ENCODE measurements around the gene SLCO3A1. TPM values are rescaled to one million over a fixed set of nuclear protein-coding genes. Genes with fewer than 3 reads are reported as not detected.

Gene SLCO3A1
- total and polyA plus RNA-seq, 4 donors: 9.6 to 60.7 (median 34.4) TPM

DNA sequence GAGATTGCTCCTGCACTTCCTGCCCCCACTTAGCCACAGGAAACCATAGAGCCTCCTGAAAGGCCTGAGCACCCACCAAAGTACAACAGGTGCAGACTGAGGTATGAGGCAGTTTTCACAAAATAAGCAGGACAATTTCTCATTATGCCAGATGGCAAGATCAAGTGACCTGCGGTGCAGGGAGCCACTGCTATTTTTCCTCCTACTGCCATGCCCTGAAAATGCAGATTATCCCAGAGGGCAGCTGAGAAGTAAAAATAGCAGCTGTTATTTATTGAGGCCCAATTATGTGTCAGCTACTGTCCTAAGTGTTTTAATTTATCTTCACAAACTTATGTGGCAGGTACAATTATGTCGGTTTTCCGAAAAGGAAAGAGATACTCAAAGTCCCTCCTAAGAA, 330.6 kb downstream of the SLCO3A1 start:
- Histone ChIP-seq H3K27me3 (ENCODE audit: control insufficient read depth in 1 of 2, insufficient read depth in 2 of 2, low read length in 1 of 2) (peaks cover 0 to 2% of the 10 kb centered on the region in 2 donors), H3K4me3 (ENCODE audit: low read length in 2 of 2) (no peak overlapping the region), H3K9me3 (ENCODE audit: control insufficient read depth, low read length) (peaks cover 3% of the 10 kb centered on the region), H3K36me3 (ENCODE audit: control insufficient read depth in 1 of 2, insufficient read depth in 2 of 2, low read length in 1 of 2) (no peaks in the 10 kb centered on the region), H3K4me1 (ENCODE audit: control insufficient read depth in 1 of 2, insufficient read depth in 2 of 2, low read length in 2 of 2) (no peaks in the 10 kb centered on the region), H3K27ac (ENCODE audit: low read depth in 1 of 2, low read length in 2 of 2) (no peak overlapping the region)
- intact Hi-C loops (cut with DNase I): no loop called here
- ATAC-seq (ENCODE audit: low FRiP score): no peak
- 87 to 92% methylated on average over 3 of the region's 3 CpGs for WGBS, 2 donors
- no peak for DNase-seq

DNA sequence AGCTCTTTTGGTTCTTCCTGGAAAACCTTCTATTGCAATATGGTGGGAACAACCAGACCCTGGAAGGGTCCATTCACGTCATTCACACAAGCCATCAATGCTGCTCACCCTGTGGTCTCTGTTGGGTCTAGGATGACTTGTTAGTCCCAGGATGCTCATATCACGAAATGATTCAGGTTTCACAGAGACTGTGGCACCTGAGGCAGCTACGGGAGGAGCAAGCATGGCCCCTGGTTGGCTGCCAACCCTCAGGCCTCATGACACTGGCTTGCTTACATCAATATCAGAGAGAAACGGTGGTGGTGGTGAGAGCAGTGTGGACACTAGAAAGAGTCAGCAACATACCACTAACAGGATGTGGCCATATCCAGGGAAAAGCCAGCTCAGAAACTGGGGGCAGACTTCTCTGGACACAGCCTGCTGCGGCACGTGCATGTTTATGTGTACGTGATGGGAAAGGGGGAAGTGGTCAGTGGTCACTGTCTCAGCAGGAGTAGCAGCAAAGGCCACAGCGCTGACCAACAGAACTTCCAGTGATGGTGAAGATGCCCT, 331.2 kb downstream of the SLCO3A1 start:
- intact Hi-C loops (cut with DNase I): no loop called here
- H3K4me1 ChIP-seq (ENCODE audit: control insufficient read depth in 1 of 2, insufficient read depth in 2 of 2, low read length in 2 of 2): no peaks in the 10 kb centered on the region
- WGBS, 2 donors: 86 to 87% methylated on average over 8 of the region's 8 CpGs
- H3K9me3 ChIP-seq (ENCODE audit: control insufficient read depth, low read length): peaks cover 3% of the 10 kb centered on the region
- no peak overlapping the region for H3K27ac ChIP-seq (ENCODE audit: low read depth in 1 of 2, low read length in 2 of 2)
- peaks cover 0 to 2% of the 10 kb centered on the region in 2 donors for H3K27me3 ChIP-seq (ENCODE audit: control insufficient read depth in 1 of 2, insufficient read depth in 2 of 2, low read length in 1 of 2)
- H3K4me3 ChIP-seq (ENCODE audit: low read length in 2 of 2): no peak overlapping the region
- H3K36me3 ChIP-seq (ENCODE audit: control insufficient read depth in 1 of 2, insufficient read depth in 2 of 2, low read length in 1 of 2): no peaks in the 10 kb centered on the region
- ATAC-seq (ENCODE audit: low FRiP score): no peak
- DNase-seq: no peak

DNA sequence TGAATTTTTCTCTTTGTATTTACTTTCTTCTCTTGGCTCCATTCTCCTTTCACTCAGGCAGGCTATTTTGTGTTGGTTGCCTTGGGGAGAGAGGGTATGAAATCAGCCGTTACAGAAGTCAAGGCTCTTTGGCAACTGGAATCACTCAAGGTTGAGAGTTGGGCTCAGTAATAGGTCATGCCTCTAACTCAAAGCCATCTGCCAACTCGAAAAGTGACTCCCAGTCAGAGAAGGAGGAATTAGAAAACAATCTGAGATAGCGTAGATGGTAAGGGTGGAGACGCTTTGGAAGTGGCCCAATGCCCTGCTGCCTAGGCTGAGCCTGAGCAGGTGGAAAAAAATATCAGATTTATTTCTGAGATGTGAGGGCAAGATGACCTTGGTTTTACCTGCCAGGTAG, 334.5 kb downstream of the SLCO3A1 start:
- DNase-seq (no peak), ATAC-seq (ENCODE audit: low FRiP score) (no peak)
- H3K36me3 ChIP-seq (ENCODE audit: control insufficient read depth in 1 of 2, insufficient read depth in 2 of 2, low read length in 1 of 2): no peaks in the 10 kb centered on the region
- H3K9me3 ChIP-seq (ENCODE audit: control insufficient read depth, low read length): peaks cover 3% of the 10 kb centered on the region
- H3K4me3 ChIP-seq (ENCODE audit: low read length in 2 of 2): no peak overlapping the region
- no peak overlapping the region for H3K27ac ChIP-seq (ENCODE audit: low read depth in 1 of 2, low read length in 2 of 2)
- 47 to 62% methylated on average over 4 of the region's 4 CpGs for WGBS, 2 donors
- H3K4me1 ChIP-seq (ENCODE audit: control insufficient read depth in 1 of 2, insufficient read depth in 2 of 2, low read length in 2 of 2): no peaks in the 10 kb centered on the region
- peaks cover 0 to 2% of the 10 kb centered on the region in 2 donors for H3K27me3 ChIP-seq (ENCODE audit: control insufficient read depth in 1 of 2, insufficient read depth in 2 of 2, low read length in 1 of 2)
- intact Hi-C loops (cut with DNase I): no loop called here

DNA sequence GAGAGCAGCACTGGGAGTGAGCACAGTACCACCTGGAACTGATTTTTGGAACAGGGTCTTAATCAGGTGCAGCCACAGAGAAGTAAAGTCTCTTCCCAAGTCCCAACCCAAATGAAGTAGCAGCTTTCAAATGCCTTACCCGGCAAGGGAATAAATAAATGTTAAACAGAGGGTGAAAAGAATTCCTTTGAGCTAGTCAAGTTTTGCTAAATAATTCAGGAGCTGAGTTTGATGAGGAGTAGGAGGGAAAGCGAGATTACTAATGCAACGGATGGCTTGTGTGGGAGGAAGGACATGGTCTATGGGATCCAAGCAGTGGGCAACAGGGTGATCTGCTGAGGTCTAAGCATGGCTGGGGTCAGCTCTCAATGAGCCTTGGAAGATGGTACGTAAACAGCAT, 335.7 kb downstream of the SLCO3A1 start:
- intact Hi-C loops (cut with DNase I): no loop called here
- Histone ChIP-seq H3K27ac (ENCODE audit: low read depth in 1 of 2, low read length in 2 of 2) (no peak overlapping the region), H3K9me3 (ENCODE audit: control insufficient read depth, low read length) (peaks cover 3% of the 10 kb centered on the region), H3K27me3 (ENCODE audit: control insufficient read depth in 1 of 2, insufficient read depth in 2 of 2, low read length in 1 of 2) (peaks cover 0 to 2% of the 10 kb centered on the region in 2 donors), H3K36me3 (ENCODE audit: control insufficient read depth in 1 of 2, insufficient read depth in 2 of 2, low read length in 1 of 2) (no peaks in the 10 kb centered on the region), H3K4me3 (ENCODE audit: low read length in 2 of 2) (no peak overlapping the region), H3K4me1 (ENCODE audit: control insufficient read depth in 1 of 2, insufficient read depth in 2 of 2, low read length in 2 of 2) (no peaks in the 10 kb centered on the region)
- ATAC-seq (ENCODE audit: low FRiP score): no peak
- DNase-seq: no peak
- 90 to 91% methylated on average over 4 of the region's 4 CpGs for WGBS, 2 donors

DNA sequence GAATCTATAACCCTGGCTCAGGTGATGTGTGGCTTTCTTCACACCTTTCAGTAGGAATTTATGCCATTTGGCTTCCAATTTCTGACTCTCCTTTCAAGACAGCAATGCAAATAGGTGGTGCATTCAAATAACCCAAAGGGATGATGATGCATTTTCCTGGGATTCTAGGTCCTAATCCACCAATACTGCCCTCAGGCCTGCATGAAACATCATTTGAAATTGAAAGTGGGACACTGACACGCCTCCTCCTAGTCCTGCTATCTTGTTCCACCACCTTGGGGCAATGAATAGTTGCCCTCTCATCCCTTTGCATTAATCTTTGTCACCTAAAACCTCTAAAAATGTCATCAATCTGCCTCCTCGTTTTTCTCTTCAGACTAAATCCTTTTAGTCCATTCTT, 341.7 kb downstream of the SLCO3A1 start:
- no peaks in the 10 kb centered on the region for H3K27me3 ChIP-seq (ENCODE audit: control insufficient read depth in 1 of 2, insufficient read depth in 2 of 2, low read length in 1 of 2)
- H3K9me3 ChIP-seq (ENCODE audit: control insufficient read depth, low read length): peaks cover 3% of the 10 kb centered on the region
- no peak for DNase-seq
- no peak overlapping the region for H3K27ac ChIP-seq (ENCODE audit: low read depth in 1 of 2, low read length in 2 of 2)
- intact Hi-C loops (cut with DNase I): no loop called here
- no peak for ATAC-seq (ENCODE audit: low FRiP score)
- H3K4me3 ChIP-seq (ENCODE audit: low read length in 2 of 2): no peak overlapping the region
- WGBS, 2 donors: 42 to 64% methylated on average over 2 of the region's 2 CpGs
- no peaks in the 10 kb centered on the region for H3K36me3 ChIP-seq (ENCODE audit: control insufficient read depth in 1 of 2, insufficient read depth in 2 of 2, low read length in 1 of 2)
- no peaks in the 10 kb centered on the region for H3K4me1 ChIP-seq (ENCODE audit: control insufficient read depth in 1 of 2, insufficient read depth in 2 of 2, low read length in 2 of 2)

DNA sequence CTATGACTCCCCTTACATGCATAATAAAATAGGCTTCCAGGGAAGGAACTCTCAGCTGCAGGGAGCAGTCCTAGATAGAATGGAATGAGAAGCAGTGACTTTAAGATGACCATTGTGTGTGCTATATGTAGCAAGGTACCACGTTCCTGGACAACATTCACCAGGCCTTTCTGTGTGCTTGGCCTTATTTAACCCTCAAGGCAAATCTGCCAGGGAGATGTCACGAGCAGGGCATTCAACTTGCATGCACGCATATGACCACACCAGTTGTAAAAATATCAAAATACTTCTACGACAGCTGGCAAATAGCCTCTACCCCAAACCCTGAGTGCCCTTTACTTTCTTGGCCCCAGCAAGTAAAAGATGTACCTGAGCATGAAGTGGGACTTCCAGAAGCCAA, 342.8 kb downstream of the SLCO3A1 start:
- H3K4me1 ChIP-seq (ENCODE audit: control insufficient read depth in 1 of 2, insufficient read depth in 2 of 2, low read length in 2 of 2): no peaks in the 10 kb centered on the region
- WGBS, 2 donors: 60 to 62% methylated on average over 4 of the region's 4 CpGs
- H3K27me3 ChIP-seq (ENCODE audit: control insufficient read depth in 1 of 2, insufficient read depth in 2 of 2, low read length in 1 of 2): no peaks in the 10 kb centered on the region
- no peak overlapping the region for H3K27ac ChIP-seq (ENCODE audit: low read depth in 1 of 2, low read length in 2 of 2)
- intact Hi-C loops (cut with DNase I): no loop called here
- ATAC-seq (ENCODE audit: low FRiP score): no peak
- no peak overlapping the region for H3K4me3 ChIP-seq (ENCODE audit: low read length in 2 of 2)
- DNase-seq: no peak
- H3K9me3 ChIP-seq (ENCODE audit: control insufficient read depth, low read length): peaks cover 3% of the 10 kb centered on the region
- H3K36me3 ChIP-seq (ENCODE audit: control insufficient read depth in 1 of 2, insufficient read depth in 2 of 2, low read length in 1 of 2): no peaks in the 10 kb centered on the region

DNA sequence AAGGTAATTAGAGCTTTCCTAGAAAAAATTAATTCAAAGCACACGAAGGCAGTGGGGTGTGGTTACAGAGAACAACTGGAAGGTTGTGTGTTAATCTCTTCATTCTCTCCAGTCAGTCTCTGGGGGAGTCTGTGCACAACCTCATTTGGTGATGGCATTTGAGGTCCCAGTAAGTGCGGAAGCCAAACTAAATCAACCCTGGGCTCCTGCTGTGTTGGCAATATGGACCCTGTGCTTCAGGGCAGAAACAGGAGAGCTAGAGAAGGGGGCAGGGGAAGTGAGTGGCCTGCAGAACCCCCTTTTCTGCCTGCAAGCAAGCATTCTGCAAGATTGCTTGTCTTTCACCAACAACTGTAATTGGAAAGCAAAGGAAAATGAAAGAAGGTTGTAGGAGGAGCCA, 344.2 kb downstream of the SLCO3A1 start:
- intact Hi-C loops (cut with DNase I): no loop called here
- no peak for DNase-seq
- Histone ChIP-seq H3K4me3 (ENCODE audit: low read length in 2 of 2) (no peak overlapping the region), H3K27ac (ENCODE audit: low read depth in 1 of 2, low read length in 2 of 2) (no peak overlapping the region), H3K9me3 (ENCODE audit: control insufficient read depth, low read length) (peaks cover 3% of the 10 kb centered on the region), H3K27me3 (ENCODE audit: control insufficient read depth in 1 of 2, insufficient read depth in 2 of 2, low read length in 1 of 2) (no peaks in the 10 kb centered on the region), H3K36me3 (ENCODE audit: control insufficient read depth in 1 of 2, insufficient read depth in 2 of 2, low read length in 1 of 2) (no peaks in the 10 kb centered on the region), H3K4me1 (ENCODE audit: control insufficient read depth in 1 of 2, insufficient read depth in 2 of 2, low read length in 2 of 2) (no peaks in the 10 kb centered on the region)
- WGBS, 2 donors: 50 to 57% methylated on average over 2 of the region's 2 CpGs
- ATAC-seq (ENCODE audit: low FRiP score): no peak

DNA sequence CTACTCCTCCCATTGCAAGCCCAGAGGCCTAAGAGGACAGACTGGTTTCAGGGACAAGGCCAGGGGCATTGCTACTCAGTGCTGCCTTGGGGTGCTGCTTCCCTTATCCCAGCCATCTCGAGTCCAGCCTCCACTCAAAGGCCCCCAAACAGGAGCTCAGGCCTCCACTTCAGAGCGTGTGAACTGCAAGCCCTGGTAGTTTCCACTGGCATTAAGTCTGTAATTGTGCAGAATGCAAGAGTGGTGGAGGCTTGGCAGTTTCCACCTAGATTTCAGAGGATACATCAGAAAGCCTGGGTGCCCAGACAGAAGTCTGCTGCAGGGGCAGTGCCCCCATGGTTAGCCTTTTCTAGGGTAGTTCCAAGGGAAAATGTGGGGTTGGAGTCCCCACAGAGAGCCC, 347.4 kb downstream of the SLCO3A1 start:
- ATAC-seq (ENCODE audit: low FRiP score): peak; percentile 22
- Histone ChIP-seq H3K9me3 (ENCODE audit: control insufficient read depth, low read length) (no peaks in the 10 kb centered on the region), H3K4me1 (ENCODE audit: control insufficient read depth in 1 of 2, insufficient read depth in 2 of 2, low read length in 2 of 2) (no peaks in the 10 kb centered on the region), H3K36me3 (ENCODE audit: control insufficient read depth in 1 of 2, insufficient read depth in 2 of 2, low read length in 1 of 2) (no peaks in the 10 kb centered on the region), H3K27me3 (ENCODE audit: control insufficient read depth in 1 of 2, insufficient read depth in 2 of 2, low read length in 1 of 2) (no peaks in the 10 kb centered on the region), H3K27ac (ENCODE audit: low read depth in 1 of 2, low read length in 2 of 2) (no peak overlapping the region), H3K4me3 (ENCODE audit: low read length in 2 of 2) (no peak overlapping the region)
- intact Hi-C loops (cut with DNase I): no loop called here
- 40 to 76% methylated on average over 2 of the region's 2 CpGs for WGBS, 2 donors
- no peak for DNase-seq

DNA sequence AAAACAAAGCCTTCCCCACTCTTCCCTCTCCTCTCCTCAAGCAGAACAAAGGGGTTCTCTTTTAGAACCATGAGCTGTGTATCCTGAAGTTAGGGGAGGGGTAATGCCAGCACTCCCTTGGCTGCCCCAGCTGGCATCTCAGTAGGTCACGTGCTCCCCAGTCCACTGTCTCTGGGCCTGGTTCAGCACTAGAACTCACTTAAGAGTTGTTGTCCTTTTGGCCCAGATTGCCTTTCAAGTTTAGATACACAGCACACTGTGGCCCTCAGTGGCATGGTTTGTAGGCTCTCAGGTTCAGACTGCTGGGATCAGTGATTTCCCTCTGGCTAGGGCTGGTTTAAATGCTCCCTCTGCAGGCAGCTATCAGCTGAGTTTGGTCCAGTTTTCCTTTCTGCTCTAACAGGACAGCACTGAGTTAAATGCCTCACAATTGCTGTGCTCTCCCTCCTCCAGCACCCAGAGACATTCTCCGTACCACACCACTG, 351.8 kb downstream of the SLCO3A1 start:
- no peaks in the 10 kb centered on the region for H3K36me3 ChIP-seq (ENCODE audit: control insufficient read depth in 1 of 2, insufficient read depth in 2 of 2, low read length in 1 of 2)
- no peaks in the 10 kb centered on the region for H3K27me3 ChIP-seq (ENCODE audit: control insufficient read depth in 1 of 2, insufficient read depth in 2 of 2, low read length in 1 of 2)
- DNase-seq: no peak
- WGBS, 2 donors: 38 to 50% methylated on average over 2 of the region's 2 CpGs
- intact Hi-C loops (cut with DNase I): no loop called here
- H3K4me1 ChIP-seq (ENCODE audit: control insufficient read depth in 1 of 2, insufficient read depth in 2 of 2, low read length in 2 of 2): no peaks in the 10 kb centered on the region
- H3K9me3 ChIP-seq (ENCODE audit: control insufficient read depth, low read length): no peaks in the 10 kb centered on the region
- H3K4me3 ChIP-seq (ENCODE audit: low read length in 2 of 2): no peak overlapping the region
- no peak for ATAC-seq (ENCODE audit: low FRiP score)
- no peak overlapping the region for H3K27ac ChIP-seq (ENCODE audit: low read depth in 1 of 2, low read length in 2 of 2)

Data from aorta (tissue), 5 donors.